Ishikawa (cell line): ENCODE measurements around the gene TJP2.

Experiments used
- CEBPB ChIP-seq: IDR thresholded peaks from 2 replicates; pipeline ENCODE4 v1.6.1; 2012
- CREB1 ChIP-seq: IDR thresholded peaks from 2 replicates; pipeline ENCODE4 v1.6.1; 2012; ENCODE audit warnings: low read depth
- EGR1 ChIP-seq: IDR thresholded peaks from 2 replicates; pipeline ENCODE4 v1.6.1; 2012
- EP300 ChIP-seq: IDR thresholded peaks from 2 replicates; pipeline ENCODE4 v1.6.1; 2012; ENCODE audit warnings: borderline replicate concordance
- FOXM1 ChIP-seq: IDR thresholded peaks from 2 replicates; pipeline ENCODE4 v1.6.1; 2012; ENCODE audit warnings: low read depth, borderline replicate concordance
- MAX ChIP-seq: IDR thresholded peaks from 2 replicates; pipeline ENCODE4 v1.6.1; 2012
- NFIC ChIP-seq: IDR thresholded peaks from 2 replicates; pipeline ENCODE4 v1.6.1; 2012
- RAD21 ChIP-seq: IDR thresholded peaks from 2 replicates; pipeline ENCODE4 v1.6.1; 2012; ENCODE audit warnings: low read depth
- REST ChIP-seq: IDR thresholded peaks from 2 replicates; pipeline ENCODE4 v1.6.1; 2012; ENCODE audit warnings: low read depth, mild to moderate bottlenecking
- TAF1 ChIP-seq: IDR thresholded peaks from 2 replicates; pipeline ENCODE4 v1.6.1; 2012; ENCODE audit warnings: low read depth, mild to moderate bottlenecking
- TCF12 ChIP-seq: IDR thresholded peaks from 2 replicates; pipeline ENCODE4 v1.6.1; 2012; ENCODE audit warnings: low read depth
- TEAD4 ChIP-seq: IDR thresholded peaks from 2 replicates; pipeline ENCODE4 v1.6.1; 2012
- YY1 ChIP-seq: IDR thresholded peaks from 2 replicates; pipeline ENCODE4 v1.6.1; 2012; ENCODE audit warnings: low read depth
- ZBTB7A ChIP-seq: IDR thresholded peaks from 2 replicates; pipeline ENCODE4 v1.6.1; 2012; ENCODE audit warnings: low read depth
- TF ChIP-seq, protein P1 (sequence below): IDR thresholded peaks from 2 replicates; pipeline ENCODE4 v1.6.1; 2012

The TJP2 gene

DNA sequence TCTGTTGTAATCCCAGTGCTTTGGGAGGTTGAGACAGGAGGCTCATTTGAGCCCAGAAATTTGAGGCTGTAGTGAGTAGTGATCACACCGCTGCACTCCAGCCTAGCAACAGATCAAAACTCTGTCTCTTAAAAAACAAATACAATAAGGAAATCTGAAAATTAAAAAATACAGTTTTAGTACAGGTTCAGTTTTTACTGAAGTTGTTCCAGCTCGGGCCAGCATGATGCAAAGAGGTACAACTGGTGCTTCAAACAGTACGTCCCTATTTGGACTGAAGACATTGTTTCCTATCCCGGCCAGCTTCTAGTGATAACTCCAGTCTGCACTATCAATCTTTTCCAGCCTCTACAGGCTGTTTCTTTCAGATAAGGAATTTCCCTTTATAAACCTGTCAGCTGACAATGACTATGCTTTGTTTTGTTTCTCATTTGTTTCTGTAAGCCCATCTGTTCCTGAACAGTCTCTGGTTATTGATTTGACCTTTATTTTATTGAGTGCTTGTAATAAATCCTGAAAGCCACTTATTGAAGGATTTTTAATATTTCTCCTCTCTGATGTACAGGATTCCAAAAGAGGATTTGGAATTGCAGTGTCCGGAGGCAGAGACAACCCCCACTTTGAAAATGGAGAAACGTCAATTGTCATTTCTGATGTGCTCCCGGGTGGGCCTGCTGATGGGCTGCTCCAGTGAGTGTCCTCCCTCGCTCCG, 41.9 kb downstream of the TJP2 start:
- no peak for TF ChIP-seq TCF12
- TF ChIP-seq, protein P1, sequence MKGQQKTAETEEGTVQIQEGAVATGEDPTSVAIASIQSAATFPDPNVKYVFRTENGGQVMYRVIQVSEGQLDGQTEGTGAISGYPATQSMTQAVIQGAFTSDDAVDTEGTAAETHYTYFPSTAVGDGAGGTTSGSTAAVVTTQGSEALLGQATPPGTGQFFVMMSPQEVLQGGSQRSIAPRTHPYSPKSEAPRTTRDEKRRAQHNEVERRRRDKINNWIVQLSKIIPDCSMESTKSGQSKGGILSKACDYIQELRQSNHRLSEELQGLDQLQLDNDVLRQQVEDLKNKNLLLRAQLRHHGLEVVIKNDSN, result no peak
- TF ChIP-seq CEBPB, result no peak
- TF ChIP-seq FOXM1, result no peak
- TF ChIP-seq MAX, result no peak
- TF ChIP-seq REST, result no peak
- no peak for TF ChIP-seq ZBTB7A
- no peak for TF ChIP-seq NFIC
- no peak for TF ChIP-seq EGR1
- TF ChIP-seq CREB1, result no peak
- no peak for TF ChIP-seq YY1
- TF ChIP-seq EP300, result no peak
- TF ChIP-seq RAD21, result no peak
- TF ChIP-seq TAF1, result no peak
- no peak for TF ChIP-seq TEAD4

GRCh38 chr9:69218166-69218565, 44.1 kb downstream of the TJP2 start:
- TF ChIP-seq EGR1 (no peak), TCF12 (no peak), TEAD4 (no peak), REST (no peak), MAX (no peak), CEBPB (no peak)

- TF ChIP-seq FOXM1 (no peak), RAD21 (no peak), ZBTB7A (no peak), EP300 (no peak), CEBPB (no peak), TAF1 (no peak), NFIC (no peak), YY1 (no peak), CREB1 (no peak), TCF12 (no peak), MAX (no peak), EGR1 (no peak), TEAD4 (no peak), REST (no peak)
These were observed 47.0 kb downstream of the TJP2 start for GRCh38 chr9:69221036-69221435.

- no peak for TF ChIP-seq FOXM1
- no peak for TF ChIP-seq NFIC
- no peak for TF ChIP-seq TAF1
These were observed 48.9 kb downstream of the TJP2 start for GRCh38 chr9:69222970-69223369.

DNA sequence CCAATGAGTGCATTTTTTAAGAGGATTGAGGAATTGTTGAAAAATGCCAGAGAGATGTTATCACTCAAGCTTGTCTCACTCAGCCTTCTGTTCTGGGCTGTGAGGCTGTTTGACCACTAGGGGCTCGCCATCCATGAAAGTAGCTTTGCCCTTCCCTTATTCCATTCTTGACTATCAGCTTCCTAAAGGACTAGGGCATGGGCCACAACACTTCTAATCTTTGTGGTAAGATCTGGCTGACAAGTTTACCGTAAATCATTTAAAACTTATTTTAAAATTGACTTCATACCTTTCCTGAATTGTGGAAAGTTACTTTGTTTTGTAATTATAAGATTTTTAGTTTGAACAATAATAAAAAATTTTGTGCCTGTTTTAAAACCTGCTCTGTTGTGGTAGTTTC, 49.5 kb downstream of the TJP2 start:
- TF ChIP-seq CEBPB, result no peak
- no peak for TF ChIP-seq EP300
- TF ChIP-seq MAX, result no peak
- TF ChIP-seq EGR1, result no peak
- peak; percentile 35; the same call in 1 of the 2 replicates for TF ChIP-seq TEAD4
- TF ChIP-seq YY1, result no peak
- TF ChIP-seq REST, result no peak
- TF ChIP-seq, protein P1, result no peak
- TF ChIP-seq RAD21, result peak; percentile 54
- no peak for TF ChIP-seq CREB1
- TF ChIP-seq ZBTB7A, result no peak
